ENCODE measurements around the gene STRIP1. TPM values are rescaled to one million over a fixed set of nuclear protein-coding genes. Genes with fewer than 3 reads are reported as not detected.

The STRIP1 gene
- total RNA-seq, 6 experiments from 2014 or later = 9.9 to 15.5 (median 12.4) TPM

DNA sequence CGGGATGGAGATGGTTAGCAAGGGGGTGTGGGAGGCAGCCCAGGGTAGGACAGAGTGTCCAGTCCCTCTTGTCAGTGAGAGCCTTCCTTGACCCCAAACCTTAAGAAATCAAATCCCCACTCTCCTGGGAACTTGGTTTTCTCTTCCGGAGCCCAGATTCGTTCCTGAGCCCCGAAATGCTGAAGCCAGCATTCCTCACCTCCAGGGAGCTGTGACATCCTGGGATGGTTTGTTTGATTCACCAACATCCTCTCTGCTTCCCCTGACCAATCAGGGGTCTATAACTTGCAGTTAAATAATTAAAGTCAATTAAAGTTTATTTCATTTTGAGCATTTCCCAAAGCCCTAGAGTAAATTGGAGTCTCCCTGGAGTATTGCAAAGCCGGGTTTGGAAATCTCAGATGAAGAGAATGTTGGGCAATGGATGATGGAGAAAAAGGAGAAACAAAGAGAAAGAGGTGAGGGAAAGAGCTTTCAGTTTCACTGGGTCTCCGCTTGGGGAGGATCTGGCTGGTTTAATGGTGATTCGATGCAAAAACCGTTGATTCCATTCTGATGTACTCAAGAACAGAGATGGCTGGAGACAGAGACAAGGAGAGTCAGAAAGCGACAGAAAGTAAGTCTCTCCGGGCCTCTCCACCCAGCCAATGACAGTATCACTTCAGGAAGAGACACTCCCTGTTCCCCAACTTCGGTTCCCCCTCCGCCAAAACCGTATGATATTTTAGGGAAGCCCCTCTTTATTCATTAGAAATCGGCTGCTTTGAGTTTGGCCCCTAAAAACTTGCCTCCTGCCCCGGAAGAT is 48.8 kb downstream of the STRIP1 start:
- no peaks in the 10 kb centered on the region for H3K9me3 ChIP-seq
- H3K36me3 ChIP-seq = no peaks in the 10 kb centered on the region
- no peaks in the 10 kb centered on the region for H3K27me3 ChIP-seq
- 33% methylated on average over 12 of the region's 15 CpGs for WGBS (ENCODE audit: insufficient coverage, low coverage, low lambda C conversion rate, missing lambda C conversion rate)
- intact Hi-C loops (cut with DNase I) = no loop called here
- no peak overlapping the region for H3K27ac ChIP-seq
- ATAC-seq (no peak), DNase-seq (no peak)
- peak overlapping the region in 2 of 3 donors; percentile 58 to 63 for H3K4me3 ChIP-seq
- peaks cover 0 to 13% (median 0%) of the 10 kb centered on the region in 4 donors for H3K4me1 ChIP-seq
- TF ChIP-seq CTCF (IDR thresholded peaks at IDR 0.05) (no peak), POLR2A (IDR thresholded peaks at IDR 0.05) (no peak)

- intact Hi-C loops (cut with DNase I) = no loop called here
- Histone ChIP-seq H3K9me3 (no peaks in the 10 kb centered on the region), H3K27ac (no peak overlapping the region), H3K4me1 (peaks cover 0 to 13% (median 0%) of the 10 kb centered on the region in 4 donors), H3K36me3 (no peaks in the 10 kb centered on the region), H3K4me3 (peak overlapping the region; percentile 58 to 63 (median 62)), H3K27me3 (no peaks in the 10 kb centered on the region)
- DNase-seq = no peak
- WGBS (ENCODE audit: insufficient coverage, low coverage, low lambda C conversion rate, missing lambda C conversion rate) = 6% methylated on average over 10 of the region's 37 CpGs
- TF ChIP-seq CTCF (IDR thresholded peaks at IDR 0.05) = no peak
- no peak for TF ChIP-seq POLR2A (IDR thresholded peaks at IDR 0.05)
- peak in 2 of 4 donors; percentile 20 to 24 for ATAC-seq
Observed at GRCh38 chr1:110083866-110084226, 49.4 kb downstream of the STRIP1 start.

- DNase-seq = peak in 1 of 3 donors; percentile 61
- intact Hi-C loops (cut with DNase I) = no loop called here
- no peak for TF ChIP-seq CTCF (IDR thresholded peaks at IDR 0.05)
- no peak for TF ChIP-seq POLR2A (IDR thresholded peaks at IDR 0.05)
- H3K9me3 ChIP-seq = no peaks in the 10 kb centered on the region
- H3K4me1 ChIP-seq = peaks cover 0 to 13% (median 0%) of the 10 kb centered on the region in 4 donors
- 11% methylated on average over 21 of the region's 72 CpGs for WGBS (ENCODE audit: insufficient coverage, low coverage, low lambda C conversion rate, missing lambda C conversion rate)
- H3K27me3 ChIP-seq = no peaks in the 10 kb centered on the region
- H3K4me3 ChIP-seq = peak overlapping the region; percentile 58 to 63 (median 62)
- peak; percentile 69 to 81 (median 76) for ATAC-seq
- H3K36me3 ChIP-seq = no peaks in the 10 kb centered on the region
- no peak overlapping the region for H3K27ac ChIP-seq
Observed at GRCh38 chr1:110084227-110085078, 50.0 kb downstream of the STRIP1 start.

GRCh38 chr1:110085671-110086070 is 51.2 kb downstream of the STRIP1 start:
- intact Hi-C loops (cut with DNase I) = no loop called here
- Histone ChIP-seq H3K27me3 (no peaks in the 10 kb centered on the region), H3K36me3 (no peaks in the 10 kb centered on the region), H3K9me3 (no peaks in the 10 kb centered on the region), H3K27ac (no peak overlapping the region), H3K4me3 (no peak overlapping the region), H3K4me1 (peaks cover 0 to 13% (median 0%) of the 10 kb centered on the region in 4 donors)
- DNase-seq (no peak), ATAC-seq (no peak)
- WGBS (ENCODE audit: insufficient coverage, low coverage, low lambda C conversion rate, missing lambda C conversion rate) = 84% methylated on average over 3 of the region's 5 CpGs
- TF ChIP-seq CTCF (IDR thresholded peaks at IDR 0.05) (no peak), POLR2A (IDR thresholded peaks at IDR 0.05) (no peak)

All from right lobe of liver (tissue), 6 donors.